GM19035 (cell line): ENCODE results near the gene HOTAIR.
A peak's percentile ranks its signal among the peaks of the same experiment; 100 is the strongest.

Experiments
- ATAC-seq: cut with Tn5 transposase; IDR thresholded peaks from one replicate; pipeline ENCODE4 v1.9.1; 2021; ENCODE audit not compliant: unreplicated experiment

The HOTAIR gene

DNA sequence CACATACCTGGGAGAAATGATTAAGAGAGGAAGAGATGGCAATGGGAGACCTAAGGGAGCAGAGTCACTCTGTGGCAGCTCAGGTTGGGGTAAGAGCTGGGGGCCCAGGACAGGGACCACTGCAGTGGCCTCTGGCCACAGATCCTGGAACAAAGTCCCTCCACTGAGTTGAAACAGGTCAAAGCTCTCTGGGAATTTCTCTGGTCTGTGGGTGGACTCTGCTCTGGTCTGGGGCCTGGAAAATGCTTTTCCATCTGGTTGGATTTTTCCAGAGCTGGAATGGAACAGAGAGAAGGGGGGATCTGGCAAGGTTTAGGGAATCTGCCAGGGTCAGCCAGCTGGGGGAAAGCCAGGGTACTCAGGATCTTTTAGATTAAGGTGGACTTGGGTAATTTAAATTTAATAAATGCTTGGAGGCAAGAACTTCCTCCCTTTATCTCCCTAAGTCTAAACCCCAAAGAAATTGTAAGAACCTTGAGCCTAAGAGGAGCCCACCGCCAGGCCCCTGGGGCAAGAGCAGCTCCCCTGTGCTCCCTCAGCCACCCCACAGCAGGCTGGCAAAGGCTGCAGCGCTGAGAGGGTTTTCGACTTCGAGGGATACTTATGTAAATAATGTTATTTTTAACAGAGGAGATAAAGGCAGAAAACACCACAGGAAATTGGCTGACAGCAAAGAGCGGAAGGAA is 13.9 kb upstream of the HOTAIR start:
- ATAC-seq: no peak

DNA sequence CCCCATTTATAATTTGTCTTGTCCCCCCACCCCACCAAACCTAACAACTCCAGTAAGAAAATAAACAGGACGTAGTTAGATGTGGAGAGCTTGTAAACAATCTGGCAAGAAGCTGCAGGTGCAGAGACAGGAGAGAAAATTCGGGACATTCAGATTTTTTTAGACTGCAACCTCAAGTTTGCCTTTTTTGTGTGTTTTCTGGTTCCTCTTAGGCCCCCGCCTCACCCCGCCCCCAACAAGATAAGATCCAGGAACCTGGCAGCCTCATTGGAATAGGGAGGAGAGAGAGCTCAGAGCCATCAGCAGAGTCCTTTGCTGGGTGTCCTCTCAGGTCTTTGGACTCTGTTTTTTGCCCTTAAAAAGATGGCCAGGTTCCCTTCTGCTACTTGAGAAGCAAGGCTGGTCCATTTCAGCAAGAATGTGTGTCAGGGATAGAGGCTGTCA is 13.1 kb upstream of the HOTAIR start:
- no peak for ATAC-seq

DNA sequence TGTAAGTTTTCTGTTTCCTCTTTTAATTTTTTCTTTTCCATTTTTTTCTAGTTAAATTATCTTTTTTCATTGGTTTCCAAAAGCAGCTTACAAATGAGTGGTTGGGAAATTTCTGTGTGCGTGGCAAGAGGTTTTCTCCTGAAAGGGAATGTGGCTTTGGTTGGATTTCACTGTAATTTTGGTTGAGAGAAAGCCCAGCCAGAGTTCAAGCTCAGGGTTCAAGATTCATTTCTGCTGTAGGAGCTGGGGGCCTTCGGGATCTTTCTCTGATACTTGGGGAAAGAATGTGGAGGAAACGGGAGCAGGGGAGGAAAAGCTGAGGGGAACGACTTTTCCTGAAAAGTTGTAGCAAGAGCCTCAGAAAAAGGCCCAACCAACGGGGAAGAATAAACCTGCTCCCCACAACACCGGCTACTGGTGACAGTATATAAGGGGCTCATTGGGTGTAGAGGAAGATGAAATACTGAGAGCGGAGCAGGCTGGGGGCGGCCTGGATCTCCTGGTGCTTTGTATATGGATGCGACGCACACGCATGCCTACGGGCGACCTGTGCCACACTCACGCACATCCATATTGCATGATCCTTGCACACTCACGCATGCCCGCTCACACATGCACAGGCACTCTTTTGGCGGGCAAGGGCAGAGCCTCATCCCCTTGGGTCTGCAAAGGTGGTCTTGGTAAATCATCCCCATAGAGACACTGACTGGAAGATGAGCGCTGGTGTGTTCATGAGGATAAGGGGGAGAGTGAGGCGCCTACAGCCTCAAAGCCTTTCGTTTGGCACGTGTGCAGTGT is 12.1 kb upstream of the HOTAIR start:
- no peak for ATAC-seq

DNA sequence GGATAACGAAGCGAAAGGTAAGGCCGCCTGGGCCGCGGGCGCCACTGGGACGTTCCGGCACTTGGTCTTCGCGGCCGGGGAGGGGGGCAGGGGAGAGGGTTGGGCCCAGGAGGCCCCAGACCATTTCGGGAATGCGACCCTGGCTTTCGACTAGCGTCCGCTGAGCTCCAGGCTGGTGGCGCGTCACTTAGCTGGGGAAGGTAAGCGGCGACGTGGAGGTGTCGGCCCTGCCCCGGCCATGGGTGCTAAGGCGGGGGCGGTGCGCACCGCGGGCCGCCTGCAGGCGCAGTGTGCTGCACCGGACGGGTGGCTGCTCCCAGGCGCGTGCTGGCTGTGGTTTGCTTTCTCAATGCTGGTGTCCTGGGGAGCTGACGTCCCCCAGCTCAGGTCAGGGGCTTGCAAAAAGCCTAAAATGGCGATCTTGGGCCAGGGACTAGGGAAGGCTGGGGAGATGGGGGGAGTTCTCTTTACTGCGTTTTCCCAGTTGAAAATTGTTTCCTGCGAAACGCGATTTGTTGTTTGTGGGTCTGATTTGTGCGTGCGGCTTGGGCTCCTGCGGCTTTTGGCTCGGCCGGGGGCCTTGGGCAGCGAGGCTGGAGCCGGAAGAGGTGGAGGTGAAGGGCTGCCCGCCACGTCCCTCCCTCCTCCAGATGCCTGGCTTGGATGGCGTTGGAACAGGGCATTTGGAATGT is 11.4 kb upstream of the HOTAIR start:
- ATAC-seq: no peak

DNA sequence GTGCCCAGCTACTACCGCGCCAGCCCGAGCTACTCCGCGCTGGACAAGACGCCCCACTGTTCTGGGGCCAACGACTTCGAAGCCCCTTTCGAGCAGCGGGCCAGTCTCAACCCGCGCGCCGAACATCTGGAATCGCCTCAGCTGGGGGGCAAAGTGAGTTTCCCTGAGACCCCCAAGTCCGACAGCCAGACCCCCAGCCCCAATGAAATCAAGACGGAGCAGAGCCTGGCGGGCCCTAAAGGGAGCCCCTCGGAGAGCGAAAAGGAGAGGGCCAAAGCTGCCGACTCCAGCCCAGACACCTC is 10.9 kb upstream of the HOTAIR start:
- ATAC-seq: no peak

DNA sequence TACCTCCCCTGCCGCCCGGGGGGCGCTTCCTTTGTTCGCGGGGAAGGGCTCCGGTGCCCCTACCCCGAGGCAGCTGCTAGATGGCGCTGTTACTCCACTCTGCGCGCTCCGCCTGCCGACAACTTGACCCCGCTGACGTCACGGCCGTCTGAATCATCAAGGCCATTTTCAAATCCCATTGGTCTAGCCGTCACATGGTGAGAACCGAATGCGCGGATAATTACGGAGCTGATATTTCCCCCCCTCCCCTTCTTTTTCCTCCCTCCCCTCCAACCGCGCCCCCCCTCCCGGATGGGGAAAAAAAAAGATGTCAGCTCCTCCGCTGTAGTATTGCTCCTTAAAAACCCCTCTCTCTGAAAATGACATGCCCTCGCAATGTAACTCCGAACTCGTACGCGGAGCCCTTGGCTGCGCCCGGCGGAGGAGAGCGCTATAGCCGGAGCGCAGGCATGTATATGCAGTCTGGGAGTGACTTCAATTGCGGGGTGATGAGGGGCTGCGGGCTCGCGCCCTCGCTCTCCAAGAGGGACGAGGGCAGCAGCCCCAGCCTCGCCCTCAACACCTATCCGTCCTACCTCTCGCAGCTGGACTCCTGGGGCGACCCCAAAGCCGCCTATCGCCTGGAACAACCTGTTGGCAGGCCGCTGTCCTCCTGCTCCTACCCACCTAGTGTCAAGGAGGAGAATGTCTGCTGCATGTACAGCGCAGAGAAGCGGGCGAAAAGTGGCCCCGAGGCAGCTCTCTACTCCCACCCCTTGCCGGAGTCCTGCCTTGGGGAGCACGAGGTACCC is 10.3 kb upstream of the HOTAIR start, which contains the start of gene HOXC10:
Gene HOXC10 (plus strand): TSS at position 246 of the 791 bp plus-strand sequence. CDS start 114 bp downstream, at position 360.
- ATAC-seq: peak; percentile 53

DNA sequence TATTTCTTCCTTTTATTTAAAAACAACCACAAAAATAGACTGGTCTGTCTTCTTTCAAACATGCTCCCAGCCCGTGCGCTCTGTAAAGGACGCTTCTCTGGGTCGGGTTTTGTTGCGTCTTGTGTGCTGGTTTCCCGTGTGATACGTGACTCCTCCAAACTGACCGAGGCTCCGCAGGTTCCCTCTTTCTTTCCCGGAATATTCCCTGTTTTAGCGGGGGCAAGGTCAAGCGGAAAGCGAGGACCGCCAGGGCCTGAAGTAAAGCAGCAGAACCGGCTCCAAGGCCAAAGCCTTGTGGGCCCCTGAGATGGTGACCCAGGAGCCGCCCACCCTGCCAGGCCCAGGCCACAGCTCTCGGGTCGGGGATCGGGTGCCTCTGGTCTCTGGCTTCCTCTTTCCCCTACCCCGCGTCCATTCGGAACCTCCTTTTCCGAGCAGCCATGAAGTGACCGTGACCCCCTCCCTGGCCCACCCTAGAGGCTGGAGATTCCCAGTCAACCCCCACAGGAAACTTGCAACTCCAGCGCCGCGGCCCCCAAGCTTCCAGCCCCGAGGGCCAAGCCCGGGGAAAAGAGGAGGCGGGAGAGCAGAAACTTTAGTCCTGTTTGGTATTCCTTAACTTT is 9.3 kb upstream of the HOTAIR start:
- ATAC-seq: no peak

- no peak for ATAC-seq
Observed at GRCh38 chr12:53983568-53983949, 8.8 kb upstream of the HOTAIR start.

DNA sequence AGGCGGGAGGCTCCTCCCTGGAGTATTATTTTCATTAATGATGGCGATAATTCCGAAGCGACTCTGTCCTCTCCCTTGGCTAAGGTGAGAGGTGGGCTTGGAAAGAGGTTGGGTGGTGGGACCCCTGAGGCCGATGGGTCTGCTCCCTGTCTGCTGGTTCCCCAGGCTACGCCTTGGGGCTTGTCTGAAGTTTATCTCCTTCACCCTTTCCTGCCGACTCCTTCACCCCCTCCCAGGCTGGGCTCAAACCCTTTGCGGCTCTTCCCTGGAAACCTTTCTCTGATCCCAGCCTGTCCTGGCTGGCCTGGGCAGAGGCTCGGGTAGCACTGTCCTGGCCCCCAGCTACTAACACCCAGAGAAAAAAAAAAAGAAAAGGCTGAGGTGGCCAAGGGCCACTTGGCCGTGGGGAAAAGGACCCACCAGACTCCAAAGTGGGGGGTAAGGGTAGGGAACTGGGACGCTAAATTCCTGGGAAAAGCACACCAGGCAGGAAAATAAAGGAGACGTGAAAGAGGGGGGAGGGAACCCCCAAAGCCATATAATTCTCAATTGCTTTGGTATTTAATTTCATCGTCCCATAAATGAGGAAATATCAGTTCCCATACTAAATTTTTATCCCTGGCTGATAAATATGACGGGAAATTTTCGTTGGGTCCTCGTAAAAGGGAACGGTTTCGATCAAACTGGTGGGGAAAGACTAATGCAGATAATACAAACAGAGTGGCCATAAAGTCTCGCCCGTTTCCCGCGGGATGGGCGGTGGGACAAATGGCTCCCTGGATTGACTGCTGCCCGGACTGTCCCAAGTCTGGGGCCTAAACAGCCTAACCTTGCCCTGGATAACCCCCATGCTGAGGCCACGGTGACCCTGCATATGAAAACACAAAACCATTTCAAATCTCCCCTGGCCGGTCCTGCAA is 8.2 kb upstream of the HOTAIR start:
- ATAC-seq: no peak

- no peak for ATAC-seq
Observed at GRCh38 chr12:53981634-53982565, 7.1 kb upstream of the HOTAIR start.

DNA sequence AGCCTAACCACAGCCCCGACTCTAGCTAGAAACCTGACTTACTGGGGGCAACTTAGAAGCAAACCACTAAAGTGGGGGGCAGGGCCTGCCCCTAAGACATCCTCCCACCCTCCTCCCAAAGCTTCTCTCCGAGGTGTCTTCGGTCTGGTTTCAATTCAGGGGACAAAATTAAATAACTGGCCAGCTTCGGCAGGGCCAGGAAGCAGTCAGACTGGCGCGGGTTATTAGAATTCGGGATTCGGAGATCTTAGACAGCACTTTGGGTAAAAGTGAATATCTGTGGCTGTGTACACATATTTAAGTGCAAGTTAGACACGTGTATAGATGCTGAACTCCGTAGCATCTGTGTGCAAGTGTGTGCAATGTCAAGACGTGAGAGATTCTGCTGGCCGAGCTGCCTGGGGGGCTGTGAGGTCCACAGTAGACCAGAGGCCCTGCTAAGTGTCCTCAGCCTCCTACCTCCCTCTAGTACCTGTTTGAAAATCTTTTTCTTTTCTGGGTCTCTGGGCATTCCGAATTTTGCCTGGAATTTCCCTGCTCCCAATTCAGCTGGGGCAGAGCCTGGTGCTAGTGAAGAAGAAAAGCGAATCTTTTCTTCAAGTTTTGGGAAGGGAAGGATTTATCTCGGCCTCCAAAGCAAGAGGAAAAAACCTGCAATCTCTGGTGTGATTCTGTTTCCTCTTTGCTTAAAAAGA is 6.2 kb upstream of the HOTAIR start:
- no peak for ATAC-seq

DNA sequence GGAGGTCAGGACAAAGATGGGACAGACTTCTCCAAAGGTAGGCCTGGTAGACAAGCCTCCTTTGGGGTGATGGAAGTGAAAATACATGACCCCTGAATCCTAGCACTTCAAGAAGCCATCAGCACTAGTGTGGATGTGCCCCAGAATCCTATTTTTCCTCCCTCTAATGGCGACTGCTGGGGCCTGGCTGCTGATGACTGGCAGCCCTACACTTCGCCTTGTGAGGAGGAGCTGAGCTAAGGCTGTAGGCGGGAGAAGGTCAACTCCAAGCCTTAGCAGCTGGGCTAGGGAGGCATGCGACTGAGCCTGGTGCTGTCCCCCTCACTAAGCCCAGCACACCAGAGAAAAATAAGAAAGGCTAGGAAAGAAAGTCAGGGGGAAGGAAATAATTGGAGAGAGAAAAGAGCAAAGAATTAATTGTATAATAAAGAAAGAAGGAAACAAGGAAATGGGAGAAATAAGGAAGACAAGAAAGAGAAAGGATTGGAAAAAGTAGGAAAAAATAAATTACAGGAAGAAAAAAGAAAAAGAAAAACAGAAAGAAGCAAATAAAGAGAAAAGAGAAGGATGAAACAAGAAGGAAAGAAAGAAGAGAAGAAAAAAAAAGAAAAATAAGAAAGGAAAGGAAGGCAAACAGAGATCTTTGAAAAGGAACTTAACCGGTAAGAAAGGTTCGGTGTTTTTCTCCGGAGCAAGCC is 5.5 kb upstream of the HOTAIR start:
- ATAC-seq: no peak

GRCh38 chr12:53978477-53979356 is 4.0 kb upstream of the HOTAIR start:
- ATAC-seq: no peak

DNA sequence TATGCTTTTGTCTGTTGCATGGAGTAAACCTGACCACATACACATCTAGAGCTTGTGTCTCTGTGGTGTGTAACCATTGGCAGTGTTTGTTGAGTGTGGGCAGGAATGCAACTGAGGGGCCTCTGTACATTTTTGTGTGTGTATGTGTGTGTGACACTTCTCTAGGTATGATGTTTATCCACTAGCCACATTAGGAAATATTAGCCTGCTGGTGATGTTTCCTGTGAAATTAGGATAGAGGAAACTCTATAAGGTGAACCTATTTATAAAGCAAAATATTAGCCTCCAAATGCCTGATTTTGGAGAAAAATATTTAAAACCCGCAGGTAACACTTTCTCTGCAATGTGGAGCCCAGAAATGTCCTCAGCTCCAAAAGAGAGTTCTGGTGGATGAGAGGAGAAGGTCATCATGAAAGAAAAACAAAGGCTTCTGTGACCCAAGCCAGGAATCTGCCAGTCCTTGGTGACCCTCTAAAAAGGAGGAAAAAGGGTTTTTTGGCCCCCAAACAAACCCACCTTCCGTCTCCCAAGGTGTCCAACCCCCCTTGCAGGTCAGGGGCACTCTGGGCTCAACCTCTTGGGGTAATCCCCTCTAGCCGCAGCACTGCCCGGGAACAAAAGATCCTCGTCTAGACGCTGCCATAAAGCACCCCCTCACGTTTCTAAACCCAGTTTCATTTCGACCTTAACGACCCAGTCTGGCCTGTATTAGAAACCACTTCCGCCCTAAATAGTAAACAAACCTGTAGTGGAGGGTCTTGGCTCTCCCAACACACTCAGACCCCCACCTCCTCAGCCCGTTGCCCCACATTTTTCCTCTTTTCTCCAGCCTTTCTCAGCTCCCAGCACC is 3.1 kb upstream of the HOTAIR start:
- no peak for ATAC-seq

DNA sequence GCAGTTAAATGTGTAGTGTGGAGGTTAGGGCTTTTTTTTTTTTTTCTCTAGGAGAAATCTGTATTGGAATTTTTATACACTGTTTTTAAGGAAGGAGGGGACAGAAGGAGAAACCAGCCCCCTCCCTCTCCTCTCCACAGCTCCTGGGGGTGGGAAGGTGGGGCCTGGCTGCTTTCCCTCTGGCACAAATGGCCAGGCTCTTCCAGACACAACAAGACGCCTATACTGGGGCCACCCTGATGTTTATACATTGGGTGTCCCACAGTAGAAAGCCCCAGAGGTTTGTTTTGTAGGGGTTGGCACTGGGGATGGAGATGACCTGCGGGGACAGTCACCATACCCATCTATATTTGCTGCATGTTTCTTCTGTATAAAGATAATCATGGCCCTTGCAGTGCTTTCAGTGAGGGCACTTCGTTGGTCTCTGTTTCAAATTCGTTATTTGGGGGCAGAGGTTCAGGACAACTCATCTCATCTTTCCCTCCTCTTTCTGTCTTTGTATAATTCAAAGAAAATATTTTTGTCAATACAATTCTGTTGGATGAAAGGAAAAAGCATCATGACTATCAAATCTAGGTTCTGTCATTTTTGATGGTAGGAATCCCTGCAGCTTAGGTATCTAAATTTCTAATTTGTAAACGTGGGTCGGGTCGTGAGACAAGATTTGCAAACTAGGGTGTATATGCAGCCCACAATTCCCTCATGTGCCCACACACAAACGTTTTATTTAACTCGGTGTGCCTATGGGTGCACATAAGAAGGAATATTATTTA is 2.3 kb upstream of the HOTAIR start:
- ATAC-seq: no peak
